Stimulated activated naive CD4-positive, alpha-beta T cell (primary cell): Measurements from ENCODE around the gene HRH3.
A peak's percentile ranks its signal among the peaks of the same experiment; 100 is the strongest.

Experiments
- DNase-seq, 6 experiments: peaks; one replicate each; lab custom pipeline; 2025; lab: John Stamatoyannopoulos, UW

The HRH3 gene

DNA sequence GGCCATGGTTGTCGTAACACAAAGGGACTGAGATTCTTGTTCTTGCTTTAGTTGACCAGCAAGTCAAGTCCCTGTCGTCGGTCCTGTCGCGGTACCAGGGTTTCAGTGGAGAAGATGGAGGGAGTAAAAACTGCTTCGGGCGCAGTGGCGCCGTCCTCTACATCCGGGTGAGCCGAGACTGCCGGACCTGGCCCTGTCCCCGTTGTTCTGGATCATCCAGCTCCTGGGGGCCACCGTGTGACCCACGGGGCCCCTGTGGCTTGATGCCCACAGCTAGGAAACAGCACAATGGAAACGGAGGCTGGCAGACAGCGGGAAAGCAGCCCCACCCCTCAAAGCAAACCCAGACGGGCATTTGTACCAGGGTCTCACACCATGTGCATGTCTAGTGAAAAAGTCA, 22.3 kb downstream of the HRH3 start:
- no peak for DNase-seq

DNA sequence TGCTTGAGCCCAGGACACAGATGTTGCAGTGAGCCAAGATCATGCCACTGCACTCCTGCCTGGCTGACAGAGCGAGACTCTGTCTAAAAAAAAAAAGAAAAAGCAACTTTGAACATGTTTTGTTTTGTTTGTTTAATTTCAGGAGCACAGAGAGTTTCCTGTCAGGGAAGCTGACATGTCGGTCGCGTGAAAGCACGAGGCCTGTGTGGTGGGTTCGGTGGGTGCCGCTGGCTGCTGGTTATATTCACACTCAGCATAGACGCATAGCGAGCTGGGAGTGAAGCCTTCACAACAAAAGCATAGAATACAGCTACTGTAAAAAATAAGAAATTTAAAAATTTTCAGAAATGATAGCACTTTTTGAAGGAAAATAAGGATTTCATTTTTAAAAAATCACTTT, 22.8 kb downstream of the HRH3 start:
- DNase-seq: no peak

DNA sequence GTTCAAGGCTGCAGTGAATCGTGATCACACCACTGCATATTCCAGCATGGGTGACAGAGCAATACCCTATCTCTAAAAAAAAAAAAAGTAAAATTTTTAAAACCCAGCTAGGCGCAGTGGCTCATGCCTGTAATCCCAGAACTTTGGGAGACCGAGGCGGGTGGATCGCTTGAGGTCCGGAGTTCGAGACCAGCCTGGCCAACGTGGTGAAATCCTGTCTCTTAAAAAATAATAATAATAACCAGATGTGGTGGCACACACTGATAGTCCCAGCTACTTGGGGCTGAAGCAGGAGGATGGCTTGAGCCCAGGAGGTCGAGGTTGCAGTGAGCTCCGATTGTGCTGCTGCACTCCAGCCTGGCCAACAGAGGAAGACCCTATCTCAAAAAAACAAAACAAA, 23.8 kb downstream of the HRH3 start:
- DNase-seq: no peak

DNA sequence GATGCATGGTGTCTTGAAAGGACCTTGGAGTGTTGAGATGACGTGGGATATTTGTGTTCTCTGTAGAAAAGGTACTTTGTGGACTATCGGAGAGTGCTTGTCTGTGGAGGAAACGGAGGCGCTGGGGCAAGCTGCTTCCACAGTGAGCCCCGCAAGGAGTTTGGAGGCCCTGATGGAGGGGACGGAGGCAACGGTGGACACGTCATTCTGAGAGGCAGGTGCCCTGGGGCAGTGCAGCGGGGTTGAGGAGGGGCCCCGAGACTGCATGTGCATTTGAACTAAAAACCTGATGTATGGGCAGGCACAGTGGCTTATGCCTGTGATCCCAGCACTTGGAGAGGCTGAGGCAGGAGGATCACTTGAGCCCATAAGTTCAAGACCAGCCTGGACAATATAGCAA, 24.3 kb downstream of the HRH3 start:
- no peak for DNase-seq

DNA sequence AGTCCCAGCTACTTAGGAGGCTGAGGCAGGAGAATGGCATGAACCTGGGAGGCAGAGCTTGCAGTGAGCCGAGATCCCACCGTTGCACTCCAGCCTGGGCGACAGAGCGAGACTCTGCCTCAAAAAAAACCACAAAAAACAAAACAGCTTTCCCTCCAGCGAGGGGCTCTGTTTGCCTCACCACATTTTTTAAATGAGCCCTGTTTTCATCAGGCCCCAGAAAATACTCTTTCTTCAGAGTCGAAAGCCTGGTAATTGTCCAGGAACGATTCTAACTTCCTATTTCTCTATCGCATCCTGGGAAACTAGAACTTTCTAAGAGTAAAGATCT, 25.0 kb downstream of the HRH3 start:
- no peak for DNase-seq

DNA sequence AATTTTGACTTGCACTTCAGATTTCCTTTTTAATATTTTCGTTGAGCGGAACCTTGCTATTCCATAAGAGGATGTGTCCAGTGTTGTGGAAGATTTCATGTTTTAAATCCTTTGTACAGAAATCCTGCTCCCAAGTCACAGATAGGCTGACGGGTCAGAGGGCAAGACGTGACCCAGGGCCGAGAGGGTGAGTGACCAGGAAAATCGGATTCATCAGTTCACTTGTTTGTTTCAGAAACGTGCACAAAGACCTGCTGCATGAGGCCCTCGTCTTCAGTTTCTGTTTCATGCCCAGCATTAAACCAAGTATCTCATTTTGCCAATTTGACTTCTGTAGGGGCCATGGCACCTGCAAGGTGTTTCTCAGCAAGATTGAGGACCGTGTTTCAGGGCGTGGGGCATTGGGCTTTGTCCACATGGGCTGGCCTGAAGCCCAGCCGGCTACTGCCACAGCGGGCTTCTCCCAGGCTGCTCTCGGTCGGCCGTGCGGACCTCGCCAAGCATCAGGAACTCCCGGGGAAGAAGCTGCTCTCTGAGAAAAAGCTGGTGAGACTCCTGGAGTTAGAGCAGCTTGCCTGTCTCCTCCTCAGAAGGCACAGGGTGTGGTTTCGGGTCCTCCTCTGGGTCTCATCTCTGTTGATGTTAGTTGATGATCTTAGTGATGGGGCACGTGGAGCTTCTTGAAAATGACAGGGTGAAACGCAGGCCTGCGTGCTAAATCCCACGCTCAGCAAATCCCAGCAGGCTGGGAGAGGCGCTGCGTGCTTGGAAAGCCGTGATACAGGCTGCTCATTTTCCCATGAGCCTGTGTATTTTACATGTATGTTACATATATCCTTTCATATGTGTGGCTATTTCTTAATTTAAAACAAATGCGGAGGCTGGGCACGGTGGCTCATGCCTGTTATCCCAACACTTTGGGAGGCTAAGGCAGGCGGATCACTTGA, 26.7 kb downstream of the HRH3 start:
- DNase-seq: no peak

DNA sequence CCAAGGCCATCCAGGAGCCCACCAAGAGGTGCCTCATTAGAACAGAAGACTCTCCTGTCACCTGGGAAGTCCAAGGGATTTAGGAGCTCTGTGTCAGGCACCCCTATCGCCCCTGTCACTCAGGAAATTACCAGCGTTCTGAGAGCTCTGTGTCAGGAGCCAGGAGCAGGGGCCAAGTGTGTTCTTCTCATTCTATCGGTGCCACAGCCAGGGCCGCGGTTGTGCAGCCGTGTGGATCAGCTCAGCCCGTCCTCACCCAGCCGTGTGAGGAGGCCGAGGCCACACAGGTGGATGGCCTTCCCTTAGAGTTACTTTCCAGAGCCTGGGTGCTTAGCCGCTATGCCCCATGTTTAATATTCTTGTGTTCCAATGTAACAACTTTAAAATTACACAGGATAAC, 27.4 kb downstream of the HRH3 start:
- no peak for DNase-seq

DNA sequence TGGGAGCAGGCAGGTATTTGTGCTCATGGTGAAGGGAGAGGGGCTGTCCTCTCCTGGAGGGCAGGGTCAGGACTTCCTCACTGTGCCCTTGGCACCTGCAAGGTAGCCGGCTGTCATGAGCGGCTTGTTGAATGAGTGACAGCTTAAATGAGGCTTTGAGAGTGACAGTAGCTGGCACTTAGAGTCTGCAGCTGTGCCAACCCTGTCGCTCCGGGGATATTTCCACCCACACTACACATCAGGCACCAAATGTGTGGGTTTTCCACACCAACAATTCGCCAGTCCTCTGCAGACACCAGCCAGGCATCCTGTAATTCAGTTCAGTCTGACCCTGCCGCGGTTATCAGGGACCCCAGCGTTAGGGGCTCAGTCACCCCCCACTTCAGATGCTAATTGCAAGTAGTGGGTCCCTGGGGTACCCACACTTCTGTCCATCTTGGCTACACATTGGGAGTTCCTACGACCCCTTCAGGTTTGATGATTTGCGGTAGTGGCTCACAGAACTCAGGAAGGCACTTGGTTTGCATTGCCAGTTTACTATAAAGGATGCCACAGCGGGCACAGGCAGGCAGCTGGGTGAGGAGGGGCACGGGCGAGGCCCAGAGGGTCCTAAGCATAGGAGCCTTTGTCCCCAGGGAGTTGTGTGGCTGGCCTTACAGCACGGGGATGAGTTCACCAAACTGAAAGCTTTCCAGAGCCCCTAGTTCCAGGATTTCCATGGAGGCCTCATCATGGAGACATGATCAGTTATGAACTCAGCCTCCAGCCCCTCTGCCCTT, 28.1 kb downstream of the HRH3 start:
- DNase-seq: no peak

DNA sequence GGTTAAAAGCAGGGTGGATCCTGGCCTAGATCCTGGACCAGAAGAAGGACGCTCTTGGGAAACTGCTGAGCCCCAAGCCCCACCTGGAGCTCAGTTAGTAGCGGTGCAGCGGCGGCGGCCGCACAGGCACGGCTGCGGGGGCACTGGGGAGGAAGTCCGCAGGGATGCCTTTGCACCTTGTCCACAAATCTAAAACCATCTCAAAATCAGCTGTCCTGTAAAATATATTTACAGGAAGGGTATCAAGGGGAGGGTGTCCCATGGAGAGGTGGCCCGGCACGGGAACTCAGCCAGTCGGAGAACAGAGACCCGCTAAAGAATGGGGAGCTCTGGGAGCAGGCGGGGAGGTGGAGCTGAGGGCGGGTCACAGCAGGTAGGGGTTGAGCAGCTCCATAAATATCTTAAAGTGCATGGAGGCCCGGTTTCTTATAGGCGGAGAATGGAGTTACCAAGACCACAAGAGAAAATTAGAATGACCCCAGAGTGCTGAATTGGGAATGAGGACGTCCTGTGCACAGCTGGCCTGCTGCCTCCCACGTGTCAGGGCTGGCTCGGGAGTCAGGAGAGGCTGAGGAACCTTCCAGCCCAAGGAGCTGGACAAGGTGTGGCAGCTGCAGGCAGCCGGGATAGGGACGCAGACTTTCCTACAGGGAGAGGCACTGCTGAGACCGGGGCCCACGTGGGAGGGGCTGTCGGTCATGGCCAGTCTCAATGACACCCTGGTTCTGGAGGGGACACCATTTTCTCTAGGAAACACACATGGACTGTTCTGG, 29.3 kb downstream of the HRH3 start:
- no peak for DNase-seq

DNA sequence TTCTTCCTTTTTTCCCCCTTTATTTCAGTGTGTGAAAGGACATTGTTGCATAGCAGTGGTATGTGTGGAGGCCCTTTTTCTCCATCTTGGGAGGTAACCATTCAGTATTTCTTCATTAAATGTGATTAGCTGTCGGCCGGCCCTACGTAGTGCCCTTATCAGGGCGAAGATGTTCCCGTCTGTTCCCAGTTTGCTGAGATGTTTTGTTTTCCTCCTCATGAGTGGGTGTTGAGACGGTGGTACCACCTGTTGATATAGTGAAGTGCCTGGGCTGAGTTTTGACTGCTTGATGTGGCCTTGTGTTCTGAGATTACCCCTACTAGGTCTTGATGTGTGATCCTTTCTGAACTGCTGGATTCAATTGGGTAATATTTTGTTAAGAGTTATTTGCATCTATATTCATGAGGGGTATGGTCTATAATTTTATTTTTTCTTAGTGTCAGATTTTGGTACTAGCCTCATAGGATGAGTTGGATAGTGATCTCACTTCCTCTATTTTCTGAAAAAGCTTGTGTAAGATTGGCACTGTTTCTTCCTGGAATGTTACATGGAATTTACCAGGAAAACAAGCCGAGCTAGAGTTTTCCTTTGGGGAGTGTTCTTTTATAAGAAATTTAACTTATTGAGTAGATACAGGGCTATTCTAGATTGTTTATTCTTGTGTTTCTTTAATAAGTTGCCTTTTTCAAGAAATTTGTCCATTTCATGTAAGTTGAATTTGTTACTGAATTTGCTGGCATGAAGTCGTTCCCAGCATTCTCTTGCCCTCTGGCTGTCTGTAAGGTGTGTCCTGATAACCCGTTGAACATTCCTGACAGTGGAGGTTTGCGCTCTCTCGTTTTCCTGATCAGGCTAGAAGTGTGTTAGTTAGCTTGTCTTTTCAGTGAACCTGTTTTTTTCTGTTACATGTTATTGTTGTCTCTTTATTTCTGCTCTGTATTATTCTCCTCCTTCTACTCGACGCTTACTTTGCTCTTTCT, 32.9 kb downstream of the HRH3 start:
- DNase-seq: no peak

DNA sequence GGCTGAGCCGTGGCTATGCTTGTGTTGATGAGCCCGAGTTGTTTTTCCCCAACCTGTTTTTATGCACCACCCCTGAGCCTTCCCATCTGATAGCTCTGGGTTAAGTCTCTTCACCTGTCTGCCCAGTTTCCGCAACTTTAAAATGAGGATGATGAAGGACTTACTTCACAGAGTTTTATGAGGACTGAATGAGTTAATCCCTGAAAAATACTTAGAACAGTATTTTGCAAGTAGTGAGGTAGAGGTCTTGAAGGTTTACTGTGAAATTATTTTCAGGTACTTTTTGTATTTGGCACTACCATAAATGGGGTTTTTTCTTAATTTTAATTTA, 34.0 kb downstream of the HRH3 start:
- DNase-seq: no peak

DNA sequence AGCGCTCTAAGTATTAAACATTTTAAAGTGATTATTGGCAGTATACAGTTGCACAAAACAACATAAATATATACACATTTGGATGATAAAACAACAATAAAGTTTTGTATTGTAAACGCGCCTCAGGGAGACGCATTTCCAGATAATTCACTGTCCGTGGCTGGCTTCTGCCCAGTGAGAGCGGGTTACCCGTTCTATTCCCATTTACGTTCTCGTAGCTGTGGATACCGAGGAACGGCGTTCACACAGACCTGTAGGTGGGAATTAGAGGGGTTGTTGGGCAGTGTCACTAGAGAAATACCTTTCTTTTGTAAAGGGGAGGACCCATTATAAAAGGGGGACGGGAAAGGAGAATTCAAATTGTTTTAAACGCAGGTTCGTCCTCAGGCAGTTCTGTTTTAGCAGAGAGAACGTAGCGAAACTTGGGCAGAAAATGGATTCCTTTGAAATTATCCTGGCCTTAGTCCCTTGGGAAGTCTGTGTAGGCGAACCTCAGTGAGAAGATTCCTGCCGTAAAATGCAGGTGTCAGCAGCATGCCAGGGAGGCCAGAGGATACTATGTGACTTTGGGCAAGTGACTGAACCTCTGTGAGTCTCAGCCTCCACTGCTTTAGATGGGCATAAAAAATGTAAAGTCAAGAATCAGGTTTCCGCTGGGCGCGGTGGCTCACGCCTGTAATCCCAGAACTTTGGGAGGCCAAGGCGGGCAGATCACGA, 36.5 kb downstream of the HRH3 start:
- DNase-seq: peak in 1 of 6 experiments; percentile 24

DNA sequence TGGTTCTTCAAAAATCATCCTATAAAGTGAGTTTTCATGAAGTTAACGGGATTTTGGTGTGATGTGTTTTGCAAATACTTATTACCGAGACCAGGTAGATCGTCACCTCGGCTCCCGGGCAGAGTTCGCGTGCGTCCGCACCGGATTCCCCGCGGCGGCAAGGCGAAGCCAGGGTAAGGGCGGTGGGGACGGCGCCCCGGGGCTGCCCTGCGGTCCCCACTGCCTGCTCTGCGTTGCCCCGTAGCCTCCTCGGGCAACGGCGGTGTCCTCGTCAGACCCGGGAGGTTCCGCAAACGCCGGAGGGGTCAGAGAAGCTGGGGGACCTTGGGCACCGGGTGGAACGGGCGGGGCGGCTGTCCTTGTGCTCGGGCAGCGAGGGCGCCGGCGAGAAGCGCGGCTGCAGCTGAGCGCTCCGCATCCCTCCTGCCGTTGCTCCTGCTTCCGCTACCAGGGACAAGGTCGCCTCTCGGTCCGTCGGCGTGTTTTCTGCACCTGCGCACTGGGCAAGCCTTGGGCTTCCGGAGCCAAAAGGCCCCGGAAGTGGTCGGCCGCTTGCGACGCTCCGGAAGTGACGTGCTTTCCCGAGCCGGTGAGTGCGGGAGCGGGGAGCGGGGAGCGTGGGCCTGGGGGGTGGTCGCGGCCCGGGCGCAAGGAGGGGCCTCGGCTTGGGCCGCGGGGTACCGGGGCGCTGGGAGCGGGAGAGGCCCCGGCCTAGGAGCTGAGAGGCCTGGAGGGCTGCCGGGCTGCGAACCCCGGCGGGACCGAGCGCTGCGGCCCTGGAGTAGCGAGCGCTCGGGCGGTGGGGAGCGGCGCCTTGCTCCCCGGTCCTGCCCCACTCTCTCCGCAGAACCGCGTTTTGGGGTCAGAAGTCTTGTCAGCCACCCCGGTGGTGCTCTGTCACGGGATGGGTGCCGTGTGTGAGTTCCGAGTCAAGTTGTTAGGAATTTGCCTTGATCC, 37.3 kb downstream of the HRH3 start, which contains the start of gene MTG2:
Gene MTG2, plus strand, starts transcription at position 560 of the 957 bp plus-strand sequence. CDS start 10,393 bp downstream, outside the sequence.
- DNase-seq: peak; percentile 84 to 93 (median 92)

DNA sequence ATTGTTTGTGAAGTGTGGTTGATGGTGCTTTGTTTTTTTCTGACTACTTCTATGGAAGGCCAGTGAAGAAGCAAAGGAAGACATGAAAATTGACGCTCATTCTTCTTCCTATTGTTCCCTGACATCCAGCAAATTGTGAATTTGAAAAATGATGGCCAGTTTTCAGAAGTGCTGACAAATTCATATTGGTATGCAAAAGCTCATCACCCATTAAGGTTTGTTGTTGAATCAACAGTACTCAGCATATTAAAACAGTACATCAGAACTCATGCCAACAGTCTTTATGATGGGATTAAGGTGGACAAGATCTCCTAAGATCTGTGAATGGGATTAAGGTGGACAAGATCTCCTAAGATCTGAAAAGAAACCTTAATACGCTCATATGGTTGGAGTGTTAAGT, 38.3 kb downstream of the HRH3 start:
- no peak for DNase-seq

DNA sequence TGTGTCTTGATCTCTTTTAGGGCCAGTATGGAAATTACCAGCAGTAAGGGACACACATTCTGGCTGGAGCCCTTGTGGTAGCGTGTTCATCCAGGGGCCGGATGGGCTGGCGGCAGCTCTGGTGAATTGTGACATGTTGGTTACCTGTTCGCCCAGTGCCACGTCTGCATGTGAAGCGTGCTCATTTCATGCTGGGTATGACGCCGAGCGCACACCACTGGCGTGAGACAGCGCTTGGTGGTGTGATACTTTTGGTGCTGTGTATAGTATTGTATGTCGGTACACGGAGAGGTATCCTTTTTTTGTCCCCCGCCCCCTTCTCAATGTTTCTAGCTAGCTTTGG, 40.9 kb downstream of the HRH3 start:
- DNase-seq: no peak

DNA sequence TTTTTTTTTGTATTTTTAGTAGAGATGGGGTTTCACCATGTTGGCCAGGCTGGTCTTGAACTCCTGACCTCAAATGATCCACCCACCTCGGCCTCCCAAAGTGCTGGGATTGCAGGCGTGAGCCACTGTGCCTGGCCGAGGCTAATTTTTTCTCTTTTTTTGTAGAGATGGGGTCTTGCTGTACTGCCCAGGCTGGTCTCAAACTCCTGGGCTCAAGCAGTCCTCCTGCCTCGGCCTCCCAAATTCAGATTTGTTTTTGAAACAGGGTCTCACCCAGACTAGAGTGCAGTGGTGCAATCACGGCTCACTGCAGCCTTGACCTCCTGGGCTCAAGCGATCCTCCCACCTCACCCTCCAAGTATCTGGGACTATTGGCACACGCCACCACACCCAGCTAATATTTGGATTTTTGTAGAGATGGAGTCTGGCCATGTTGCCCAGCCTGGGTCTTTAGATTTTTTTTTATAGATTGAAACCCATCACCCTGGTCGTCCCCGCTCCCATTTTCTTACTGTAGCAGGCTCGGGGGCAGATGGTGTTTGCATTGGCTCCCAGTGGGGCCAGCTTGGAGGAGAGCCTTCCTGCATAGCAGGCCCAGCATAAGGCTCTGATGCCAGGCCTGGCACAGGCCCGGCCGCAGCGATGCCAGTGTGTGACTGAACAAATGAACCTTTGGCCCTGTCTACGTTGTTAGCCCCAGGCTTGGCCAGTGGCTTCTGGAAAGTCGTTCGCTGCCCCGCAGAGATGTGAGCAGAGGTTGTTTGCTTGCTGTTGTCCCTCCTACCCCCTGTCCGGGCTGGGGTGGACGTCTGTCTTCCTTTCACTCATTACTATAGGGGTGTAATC, 41.5 kb downstream of the HRH3 start:
- DNase-seq: no peak

DNA sequence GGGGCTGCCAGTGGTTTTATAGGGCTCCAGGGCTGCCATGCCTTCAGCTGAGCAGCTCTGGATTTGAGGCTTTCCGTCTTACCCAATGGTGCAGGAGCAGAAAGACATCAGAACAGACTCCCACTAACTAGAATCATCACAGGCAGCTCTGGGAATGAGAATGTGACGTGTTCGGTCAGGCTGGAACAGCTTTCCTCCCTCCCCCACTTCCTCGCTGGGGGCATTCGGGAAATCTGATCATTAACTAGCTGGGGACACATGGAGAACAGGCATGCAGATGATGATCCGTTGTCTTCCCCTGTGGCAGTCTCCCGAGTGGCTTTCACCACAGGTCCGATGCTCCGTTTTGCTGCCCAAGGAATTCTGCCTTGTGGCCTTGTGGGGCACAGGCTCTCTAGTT, 42.8 kb downstream of the HRH3 start:
- DNase-seq: no peak

DNA sequence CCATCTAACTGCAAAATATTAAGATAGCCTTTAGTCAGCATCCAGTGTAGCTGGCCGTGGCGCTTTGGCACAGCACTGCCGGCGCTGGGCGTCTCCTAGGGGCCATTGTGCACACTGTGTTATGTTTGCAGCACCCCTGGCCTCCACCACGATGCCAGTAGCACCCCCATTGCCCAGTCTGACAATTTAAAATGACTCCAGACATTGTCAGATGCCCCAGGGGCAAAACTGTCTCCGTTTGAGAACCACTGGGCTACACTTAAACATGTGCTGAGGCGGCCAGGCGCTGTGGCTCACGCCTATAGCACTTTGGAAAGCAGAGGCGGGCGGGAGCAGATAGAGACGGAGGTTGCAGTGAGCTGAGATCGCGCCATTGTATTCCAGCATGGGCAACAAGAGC, 43.2 kb downstream of the HRH3 start:
- DNase-seq: no peak

DNA sequence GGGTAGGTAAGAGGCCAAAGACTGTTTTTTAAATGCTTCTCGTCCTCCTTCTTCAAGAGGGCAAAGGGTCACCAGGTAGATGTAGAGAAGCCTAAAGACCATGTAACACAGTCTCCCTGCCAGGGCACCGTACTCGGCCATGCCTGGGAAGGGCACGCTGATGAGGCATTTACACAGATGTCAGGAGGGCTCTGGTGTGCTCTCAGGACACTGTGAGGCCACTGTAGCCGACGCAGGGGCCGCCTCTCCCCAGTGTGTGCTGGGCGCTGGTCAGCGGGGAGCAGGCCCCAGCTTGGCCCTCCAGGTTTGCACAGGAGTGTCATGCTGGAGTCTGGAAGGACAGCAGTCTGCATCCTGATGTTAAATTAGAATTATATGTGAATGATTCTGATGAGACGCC, 44.4 kb downstream of the HRH3 start:
- DNase-seq: no peak
